Measurements from ENCODE around the gene GALNT12.

DNA sequence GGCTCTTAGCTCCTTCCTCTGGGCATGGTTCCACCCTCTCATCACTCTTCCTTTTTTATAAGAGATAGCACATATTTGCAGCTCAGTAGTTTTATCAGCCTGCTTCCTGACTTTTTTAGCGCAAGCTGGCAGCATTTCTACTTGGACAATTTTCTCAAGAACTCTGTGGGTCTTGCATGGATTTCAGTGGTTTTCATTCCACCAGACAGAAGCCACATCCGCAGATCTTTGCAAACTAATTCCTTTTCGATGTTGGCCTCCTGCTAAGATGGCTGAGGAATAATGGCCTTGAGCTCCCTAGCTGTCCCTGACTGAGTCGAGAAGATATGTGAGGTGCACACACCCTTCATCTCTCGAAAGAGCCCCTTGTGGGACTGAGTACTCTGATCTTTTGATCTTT lies 49.5 kb downstream of the GALNT12 start:
- no peak for TF ChIP-seq CTCF (IDR thresholded peaks at IDR 0.05; ENCODE audit: low read depth, low read length, missing input control)
- no peak for TF ChIP-seq RXRA (IDR thresholded peaks at IDR 0.05)
- no peak for TF ChIP-seq GABPA (IDR thresholded peaks at IDR 0.05 in 1 of 2, conservative IDR thresholded peaks at IDR 0.05 in 1 of 2)
- TF ChIP-seq YY1 (IDR thresholded peaks at IDR 0.05): no peak
- TF ChIP-seq REST (IDR thresholded peaks at IDR 0.05): no peak
- no peak for TF ChIP-seq NR2F2 (IDR thresholded peaks at IDR 0.05)
- no peak for TF ChIP-seq ATF3 (IDR thresholded peaks at IDR 0.05)
